H1 (cell line): ENCODE results near the gene ASRGL1. TPM values are rescaled to one million over a fixed set of nuclear protein-coding genes. Genes with fewer than 3 reads are reported as not detected.

ENCODE experiments used
- CHD7 ChIP-seq: fragments of 300-600 bp; sonication (generic); IDR thresholded peaks from 2 replicates; pipeline ENCODE4 v1.7.1; 2012; ENCODE audit warnings: low read length, moderate library complexity, mild to moderate bottlenecking, inconsistent platforms; ENCODE audit not compliant: insufficient replicate concordance
- CREB1 ChIP-seq: IDR thresholded peaks from 2 replicates; pipeline ENCODE4 v1.6.1; 2012; ENCODE audit warnings: inconsistent platforms
- SP1 ChIP-seq: IDR thresholded peaks from 2 replicates; pipeline ENCODE4 v1.6.1; 2011; ENCODE audit warnings: low read depth, low read length
- TEAD4 ChIP-seq: IDR thresholded peaks from 2 replicates; pipeline ENCODE4 v1.6.1; 2012; ENCODE audit warnings: low read depth, low read length, inconsistent platforms, mixed read lengths
- polyA plus RNA-seq, 7 experiments: library from polyadenylated mRNA; depleted of rRNA in 3 of 7; stranded (reverse) in 5 of 7; unstranded in 2 of 7; fragments of >200 nt in 5 of 7; fragments of 200-250 nt in 2 of 7; gene quantifications; 1 replicate in 5 of 7; 2 replicates in 1 of 7; 4 replicates in 1 of 7; pipeline versions ENCODE4 v1.2.1 to v1.2.3, GENCODE V29; 2011 to 2013; ENCODE audit warnings: missing spikeins in 2 of 7, mixed read lengths in 2 of 7
- total RNA-seq: library from RNA; stranded (reverse); fragmentation: NEBNext Ultra II Directional; extraction: Animal tissue kit (Norgen Biotek cat#: 25700); gene quantifications from 2 replicates; pipeline ENCODE4 v1.2.1, GENCODE V29; 2021

Gene ASRGL1
- total and polyA plus RNA-seq, 2 of the 8 experiments (the other 6 are each of a cell fraction or from before 2014, with no cell fraction given): 19.9 to 23.5 TPM

DNA sequence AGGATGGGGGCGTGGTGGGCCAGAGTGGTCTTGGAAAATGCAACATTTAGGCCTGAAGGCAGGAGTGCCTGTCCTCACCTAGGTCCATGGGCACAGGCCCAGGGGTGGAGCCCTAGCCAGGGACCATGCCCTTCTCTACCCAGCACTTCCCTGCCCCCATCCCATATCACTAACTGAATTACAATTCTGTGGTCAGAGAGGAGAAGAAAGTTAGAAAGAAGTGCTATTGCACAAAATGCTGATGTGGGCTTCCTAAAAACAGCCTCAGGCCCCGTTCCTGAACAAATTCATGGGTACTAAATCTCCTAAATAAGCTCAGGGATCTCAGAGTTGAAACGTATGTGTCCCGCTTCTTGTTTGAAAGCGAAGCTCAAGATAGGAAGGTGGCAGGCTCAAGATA, 3.5 kb upstream of the ASRGL1 start (continued):
- TF ChIP-seq CHD7 (no peak), CREB1 (no peak), SP1 (no peak), TEAD4 (no peak)
